Thoracic aorta (tissue), 2 donors: ENCODE measurements around the gene CCDC181. TPM values are rescaled to one million over a fixed set of nuclear protein-coding genes. Genes with fewer than 3 reads are reported as not detected.

Experiments
- ATAC-seq: fragments of 150-250 bp; one replicate; pipeline ENCODE4 v1.8.0; 2017; ENCODE audit warnings: low read depth; ENCODE audit not compliant: insufficient number of reproducible peaks, low FRiP score
- DNase-seq: peaks from one replicate; pipeline ENCODE4 v3.0.0-alpha.2; 2020; ENCODE audit warnings: low spot score
- H3K27ac ChIP-seq, 2 donors: fragments of 200-600 bp; sonication (generic); 1 replicate in 1 of 2; 2 replicates in 1 of 2; pipeline ENCODE4 v1.5.1; 2016; ENCODE audit warnings: mild to moderate bottlenecking in 2 of 2, moderate library complexity in 2 of 2
- H3K27me3 ChIP-seq: fragments of 200-600 bp; sonication (generic); replicated peaks from 2 replicates; pipeline ENCODE4 v1.6.0; 2016; ENCODE audit warnings: mild to moderate bottlenecking; ENCODE audit not compliant: insufficient read depth
- H3K36me3 ChIP-seq: fragments of 200-600 bp; sonication (generic); one replicate; pipeline ENCODE4 v1.5.1; 2016
- H3K4me1 ChIP-seq, 2 donors: fragments of 200-600 bp; sonication (generic); 1 replicate in 1 of 2; 2 replicates in 1 of 2; pipeline versions ENCODE4 v1.5.1 to v1.6.0; 2016; ENCODE audit warnings: low read depth in 2 of 2, mild to moderate bottlenecking in 1 of 2; ENCODE audit not compliant: control insufficient read depth in 1 of 2
- H3K4me3 ChIP-seq: fragments of 200-600 bp; sonication (generic); 2 replicates; pipeline ENCODE4 v1.5.1; 2016; ENCODE audit warnings: mild to moderate bottlenecking
- H3K9me3 ChIP-seq: fragments of 200-600 bp; sonication (generic); 2 replicates; pipeline ENCODE4 v1.5.1; 2016
- total RNA-seq, 2 donors: library from RNA; depleted of rRNA; stranded (reverse); fragments of >200 nt; gene quantifications; one replicate each; pipeline versions ENCODE4 v1.1.0 to v1.2.3, GENCODE V29; 2016
- TF ChIP-seq, protein P1 (sequence below): fragments of 200-600 bp; sonication (generic); IDR thresholded peaks from one replicate; pipeline ENCODE4 v1.5.1; 2019; ENCODE audit warnings: antibody characterized with exemption

CCDC181 gene
- total RNA-seq, result 1 to 10 TPM in 1 of 2 donors, under 1 TPM in 1; 0.54 to 2.9 TPM

DNA sequence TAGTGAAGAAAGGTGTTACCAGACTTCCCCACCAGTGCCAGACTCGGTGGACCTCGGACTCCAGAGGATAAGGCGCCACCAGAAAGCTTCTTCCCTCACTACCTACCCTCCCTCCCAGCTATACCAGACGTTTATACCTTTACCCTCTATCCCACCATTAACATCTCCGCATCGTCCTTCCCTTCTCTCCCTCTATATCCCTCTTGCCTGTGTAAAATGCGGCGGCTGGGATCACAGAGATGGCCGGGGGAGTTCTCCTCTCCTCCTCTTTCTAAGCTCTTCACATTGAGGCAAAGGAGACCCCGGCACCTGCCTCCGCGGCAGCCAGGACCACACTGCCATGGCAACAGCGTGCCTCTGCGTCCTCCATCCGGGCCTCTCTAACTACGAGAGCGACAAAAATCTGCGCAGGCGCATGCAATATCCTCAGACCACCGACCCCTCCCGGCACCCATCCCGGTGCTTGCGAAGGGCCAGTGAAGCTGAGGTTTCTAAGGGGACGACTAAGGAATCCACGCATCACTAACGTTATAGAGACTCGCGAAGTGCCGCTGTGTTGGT, at the start of gene CCDC181:
Gene CCDC181, minus strand, starts transcription at position 394 of the 561 bp plus-strand sequence. CDS start 2,547 bp downstream, outside the sequence.
- no peak within 1 kb of the TSS for H3K27ac ChIP-seq
- no peaks in the 10 kb centered on the region for H3K9me3 ChIP-seq
- TF ChIP-seq, protein P1, sequence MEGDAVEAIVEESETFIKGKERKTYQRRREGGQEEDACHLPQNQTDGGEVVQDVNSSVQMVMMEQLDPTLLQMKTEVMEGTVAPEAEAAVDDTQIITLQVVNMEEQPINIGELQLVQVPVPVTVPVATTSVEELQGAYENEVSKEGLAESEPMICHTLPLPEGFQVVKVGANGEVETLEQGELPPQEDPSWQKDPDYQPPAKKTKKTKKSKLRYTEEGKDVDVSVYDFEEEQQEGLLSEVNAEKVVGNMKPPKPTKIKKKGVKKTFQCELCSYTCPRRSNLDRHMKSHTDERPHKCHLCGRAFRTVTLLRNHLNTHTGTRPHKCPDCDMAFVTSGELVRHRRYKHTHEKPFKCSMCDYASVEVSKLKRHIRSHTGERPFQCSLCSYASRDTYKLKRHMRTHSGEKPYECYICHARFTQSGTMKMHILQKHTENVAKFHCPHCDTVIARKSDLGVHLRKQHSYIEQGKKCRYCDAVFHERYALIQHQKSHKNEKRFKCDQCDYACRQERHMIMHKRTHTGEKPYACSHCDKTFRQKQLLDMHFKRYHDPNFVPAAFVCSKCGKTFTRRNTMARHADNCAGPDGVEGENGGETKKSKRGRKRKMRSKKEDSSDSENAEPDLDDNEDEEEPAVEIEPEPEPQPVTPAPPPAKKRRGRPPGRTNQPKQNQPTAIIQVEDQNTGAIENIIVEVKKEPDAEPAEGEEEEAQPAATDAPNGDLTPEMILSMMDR, result no peak

DNA sequence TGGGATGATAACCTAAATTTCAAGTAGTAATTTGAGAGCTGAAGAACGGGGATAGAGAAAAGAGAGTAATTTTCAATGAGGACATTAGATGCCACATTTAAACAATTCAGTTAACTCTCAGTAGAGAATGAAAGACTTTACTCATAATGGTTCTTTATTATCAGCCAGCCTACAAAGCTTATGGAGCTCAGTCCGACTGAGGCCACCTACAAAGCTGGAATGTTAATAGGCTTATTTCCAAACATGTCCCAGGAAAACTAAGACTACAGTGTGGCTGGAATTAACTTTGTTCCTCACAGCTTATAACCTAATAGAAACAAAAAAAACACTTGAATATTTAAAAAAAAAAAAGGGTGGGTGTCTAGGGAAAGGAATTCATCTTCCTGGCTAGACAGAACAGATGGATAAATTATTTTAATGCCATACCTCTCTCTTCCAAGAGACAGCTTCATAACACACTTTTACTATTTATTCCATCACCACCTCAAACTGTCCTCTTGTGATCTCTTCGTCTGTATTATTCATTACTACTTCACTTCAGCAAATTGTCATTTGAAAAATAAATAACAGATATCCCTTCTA, 48.6 kb upstream of the CCDC181 start:
- Histone ChIP-seq H3K36me3 (no peaks in the 10 kb centered on the region), H3K27me3 (no peaks in the 10 kb centered on the region), H3K4me1 (no peaks in the 10 kb centered on the region), H3K4me3 (no peak overlapping the region), H3K9me3 (no peaks in the 10 kb centered on the region), H3K27ac (no peak overlapping the region)
- no peak for DNase-seq
- TF ChIP-seq, protein P1, result no peak
- no peak for ATAC-seq

More for the DNA sequence above, at the start of gene CCDC181:
- H3K4me1 ChIP-seq, result peaks cover 0 to 5% of the 10 kb centered on the region in 2 donors
- DNase-seq (peak; percentile 3), ATAC-seq (no peak)
- H3K4me3 ChIP-seq, result peak within 1 kb of the TSS; percentile 71
- no peaks in the 10 kb centered on the region for H3K36me3 ChIP-seq
- no peaks in the 10 kb centered on the region for H3K27me3 ChIP-seq

DNA sequence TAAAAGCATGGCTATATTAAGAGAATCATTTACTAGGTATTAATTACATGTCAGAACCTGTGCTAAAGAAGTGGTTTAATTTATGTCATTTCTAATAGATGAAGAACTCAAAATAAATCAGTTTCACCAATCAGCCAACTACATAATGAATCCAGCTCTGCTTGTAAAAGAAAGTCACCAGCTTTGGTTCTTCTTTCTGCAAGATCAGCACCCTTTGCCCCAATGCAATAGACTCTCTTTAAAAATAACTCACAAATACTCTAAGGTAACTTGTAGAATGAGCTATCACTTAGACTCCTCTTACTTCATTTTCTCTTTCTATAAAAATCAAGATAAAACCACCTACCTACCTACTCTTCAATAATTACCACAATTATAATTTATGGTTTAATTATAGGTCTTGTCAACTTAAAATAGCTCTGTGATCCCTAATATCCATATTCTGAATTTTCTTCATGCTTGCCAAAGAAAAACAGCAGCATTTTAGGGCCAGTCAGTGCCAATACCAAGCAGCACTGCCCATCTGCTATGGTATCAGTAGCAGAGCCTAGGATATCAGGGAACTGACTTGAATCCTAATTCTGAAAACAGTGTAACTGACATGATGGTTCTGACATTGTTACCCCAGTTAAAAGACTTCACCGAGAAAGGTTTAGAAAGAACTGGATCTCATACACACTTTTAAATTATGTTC, 47.2 kb upstream of the CCDC181 start:
- H3K27me3 ChIP-seq, result no peaks in the 10 kb centered on the region
- DNase-seq (no peak), ATAC-seq (no peak)
- H3K9me3 ChIP-seq, result no peaks in the 10 kb centered on the region
- no peak overlapping the region for H3K4me3 ChIP-seq
- no peaks in the 10 kb centered on the region for H3K4me1 ChIP-seq
- no peaks in the 10 kb centered on the region for H3K36me3 ChIP-seq
- H3K27ac ChIP-seq, result no peak overlapping the region
- TF ChIP-seq, protein P1, result no peak

DNA sequence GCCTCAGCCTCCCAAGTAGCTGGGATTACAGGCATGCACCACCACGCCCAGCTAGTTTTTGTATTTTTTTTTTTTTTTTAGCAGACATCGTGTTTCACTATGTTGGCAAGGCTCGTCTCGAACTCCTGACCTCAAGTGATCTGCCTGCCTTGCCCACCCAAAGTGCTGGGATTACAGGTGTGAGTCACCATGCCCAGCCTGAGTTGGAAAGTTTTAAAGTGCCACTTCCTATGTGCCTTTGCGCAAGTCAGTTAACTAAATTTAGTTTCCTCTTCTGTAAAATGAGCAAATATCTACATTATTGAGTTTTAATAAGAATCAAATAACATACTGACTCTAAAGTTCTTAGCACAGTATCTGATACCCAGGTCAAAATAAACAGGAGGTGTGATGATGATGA, 46.1 kb upstream of the CCDC181 start:
- H3K27me3 ChIP-seq, result no peaks in the 10 kb centered on the region
- no peaks in the 10 kb centered on the region for H3K9me3 ChIP-seq
- ATAC-seq (no peak), DNase-seq (no peak)
- no peak overlapping the region for H3K4me3 ChIP-seq
- TF ChIP-seq, protein P1, result no peak
- no peaks in the 10 kb centered on the region for H3K4me1 ChIP-seq
- H3K36me3 ChIP-seq, result peaks cover 2% of the 10 kb centered on the region
- H3K27ac ChIP-seq, result no peak overlapping the region

DNA sequence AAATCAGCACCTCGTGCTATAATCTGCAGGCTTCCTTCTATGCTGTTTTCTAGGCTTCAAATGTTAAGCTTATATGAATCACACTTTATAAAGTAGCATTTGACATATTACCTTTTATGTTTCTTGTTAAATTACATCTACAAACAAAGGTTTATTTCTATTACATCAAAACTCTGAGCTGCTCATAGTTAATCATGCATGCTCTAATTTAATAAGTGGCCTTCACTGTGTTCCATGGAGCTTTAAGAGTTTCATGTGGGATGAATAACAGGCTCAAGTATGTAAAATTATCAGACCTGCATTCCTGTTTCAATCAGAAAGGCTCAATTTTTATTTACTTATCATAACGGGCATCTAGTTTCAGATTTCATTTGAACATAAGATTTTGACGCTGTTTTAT, 45.5 kb upstream of the CCDC181 start:
- peaks cover 4% of the 10 kb centered on the region for H3K36me3 ChIP-seq

More for the DNA sequence above, 45.5 kb upstream of the CCDC181 start:
- no peak overlapping the region for H3K27ac ChIP-seq
- no peak for ATAC-seq
- no peaks in the 10 kb centered on the region for H3K27me3 ChIP-seq
- TF ChIP-seq, protein P1, result no peak
- no peaks in the 10 kb centered on the region for H3K4me1 ChIP-seq
- no peak overlapping the region for H3K4me3 ChIP-seq
- no peaks in the 10 kb centered on the region for H3K9me3 ChIP-seq
- no peak for DNase-seq
